ENCODE measurements around the gene UBE3B. TPM values are rescaled to one million over a fixed set of nuclear protein-coding genes. Genes with fewer than 3 reads are reported as not detected.

UBE3B gene
- polyA plus RNA-seq, 1 experiment, result 43.9 TPM

GRCh38 chr12:109531411-109531810, 54.0 kb downstream of the UBE3B start:
- Histone ChIP-seq H3K4me3 (ENCODE audit: low read depth, low read length) (no peak overlapping the region), H3K27me3 (ENCODE audit: control insufficient read depth, insufficient read depth, low read length) (no peaks in the 10 kb centered on the region), H3K36me3 (ENCODE audit: control insufficient read depth, insufficient read depth, low read length) (peaks cover 15% of the 10 kb centered on the region)
- TF ChIP-seq CTCF (IDR thresholded peaks at IDR 0.05; ENCODE audit: insufficient read depth, low read depth, low read length), result no peak
- DNase-seq (ENCODE audit: low read depth), result no peak
- ChIA-PET CTCF (interaction anchor here (1.8 kb wide), 1 partner anchor 12 kb away, joined by 4 read pairs; no protein-coding TSS in a partner anchor), POLR2A (no interaction called here)

GRCh38 chr12:109532721-109533486, 55.5 kb downstream of the UBE3B start:
- Histone ChIP-seq H3K36me3 (ENCODE audit: control insufficient read depth, insufficient read depth, low read length) (peaks cover 13% of the 10 kb centered on the region), H3K4me3 (ENCODE audit: low read depth, low read length) (no peak overlapping the region), H3K27me3 (ENCODE audit: control insufficient read depth, insufficient read depth, low read length) (no peaks in the 10 kb centered on the region)
- ChIA-PET CTCF (interaction anchor here (1.8 kb wide), 1 partner anchor 14 kb away, joined by 4 read pairs; no protein-coding TSS in a partner anchor), POLR2A (no interaction called here)
- TF ChIP-seq CTCF (IDR thresholded peaks at IDR 0.05; ENCODE audit: insufficient read depth, low read depth, low read length), result no peak
- DNase-seq (ENCODE audit: low read depth), result no peak

- H3K36me3 ChIP-seq (ENCODE audit: control insufficient read depth, insufficient read depth, low read length), result peaks cover 13% of the 10 kb centered on the region
- TF ChIP-seq CTCF (IDR thresholded peaks at IDR 0.05; ENCODE audit: insufficient read depth, low read depth, low read length), result no peak
- H3K27me3 ChIP-seq (ENCODE audit: control insufficient read depth, insufficient read depth, low read length), result no peaks in the 10 kb centered on the region
- no peak for DNase-seq (ENCODE audit: low read depth)
- ChIA-PET CTCF (no interaction called here), POLR2A (no interaction called here)
- H3K4me3 ChIP-seq (ENCODE audit: low read depth, low read length), result no peak overlapping the region
These were observed 56.0 kb downstream of the UBE3B start for GRCh38 chr12:109533487-109533740.

- ChIA-PET CTCF (no interaction called here), POLR2A (no interaction called here)
- Histone ChIP-seq H3K27me3 (ENCODE audit: control insufficient read depth, insufficient read depth, low read length) (no peaks in the 10 kb centered on the region), H3K4me3 (ENCODE audit: low read depth, low read length) (no peak overlapping the region), H3K36me3 (ENCODE audit: control insufficient read depth, insufficient read depth, low read length) (peaks cover 13% of the 10 kb centered on the region)
- DNase-seq (ENCODE audit: low read depth), result no peak
- no peak for TF ChIP-seq CTCF (IDR thresholded peaks at IDR 0.05; ENCODE audit: insufficient read depth, low read depth, low read length)
These were observed 57.0 kb downstream of the UBE3B start for GRCh38 chr12:109534456-109534855.

- H3K4me3 ChIP-seq (ENCODE audit: low read depth, low read length), result no peak overlapping the region
- DNase-seq (ENCODE audit: low read depth), result no peak
- no peaks in the 10 kb centered on the region for H3K27me3 ChIP-seq (ENCODE audit: control insufficient read depth, insufficient read depth, low read length)
- no peak for TF ChIP-seq CTCF (IDR thresholded peaks at IDR 0.05; ENCODE audit: insufficient read depth, low read depth, low read length)
- peaks cover 10% of the 10 kb centered on the region for H3K36me3 ChIP-seq (ENCODE audit: control insufficient read depth, insufficient read depth, low read length)
- ChIA-PET CTCF (no interaction called here), POLR2A (no interaction called here)
These were observed 57.9 kb downstream of the UBE3B start for GRCh38 chr12:109535231-109535862.
